Right lobe of liver (tissue), 6 donors: ENCODE measurements around the gene CFL1. TPM values are rescaled to one million over a fixed set of nuclear protein-coding genes. Genes with fewer than 3 reads are reported as not detected.

Experiments used
- ATAC-seq, 4 donors: fragments of 200-7000 bp; cut with Tn5 transposase; one replicate each; pipeline ENCODE4 v1.9.1; 2020; ENCODE audit warnings: mild to moderate bottlenecking in 4 of 4, moderate library complexity in 4 of 4
- DNase-seq, 3 donors: peaks; one replicate each; pipeline ENCODE4 v3.0.0-alpha.2; 2020
- H3K27ac ChIP-seq, 3 donors: fragments of 200-600 bp; one replicate each; pipeline ENCODE4 v1.8.0; 2022
- H3K27me3 ChIP-seq, 2 donors: fragments of 200-600 bp; one replicate each; pipeline ENCODE4 v1.8.0; 2022
- H3K36me3 ChIP-seq, 4 donors: fragments of 200-600 bp; sonication (generic) in 1 of 4; one replicate each; pipeline versions ENCODE4 v1.5.1 to v1.8.0; 2017 to 2022; ENCODE audit warnings: control low read depth in 1 of 4
- H3K4me1 ChIP-seq, 4 donors: fragments of 200-600 bp; sonication (generic) in 1 of 4; one replicate each; pipeline versions ENCODE4 v1.5.1 to v1.8.0; 2017 to 2022; ENCODE audit warnings: control low read depth in 1 of 4
- H3K4me3 ChIP-seq, 3 donors: fragments of 200-600 bp; one replicate each; pipeline ENCODE4 v1.8.0; 2022
- H3K9me3 ChIP-seq, 4 donors: fragments of 200-600 bp; sonication (generic) in 1 of 4; one replicate each; pipeline versions ENCODE4 v1.5.1 to v1.8.0; 2017 to 2022; ENCODE audit warnings: control low read depth in 1 of 4
- POLR2A ChIP-seq: fragments of 450-650 bp; IDR thresholded peaks from one replicate; pipeline ENCODE4 v1.6.1; 2017; ENCODE audit warnings: antibody characterized with exemption, mild to moderate bottlenecking
- WGBS: methylation state at CpG from one replicate; pipeline ENCODE4 v1.1.6; 2018; ENCODE audit warnings: low coverage, low lambda C conversion rate; ENCODE audit not compliant: insufficient coverage; ENCODE audit errors: missing lambda C conversion rate; 5-methylcytosine and 5-hydroxymethylcytosine counted together
- intact Hi-C, 2 donors: fragments of 100-400 bp; cut with DNase I; formaldehyde crosslinking; loops; one replicate each; pipeline versions ENCODE4 v1.11.2 to v1.14.1; 2022
- total RNA-seq, 6 experiments: library from RNA; depleted of rRNA in 2 of 6; stranded (reverse); fragments of >200 nt in 2 of 6; fragmentation: NEBNext Ultra II Directional in 3 of 6; extraction: Animal tissue kit (Norgen Biotek cat#: 25700) in 3 of 6; gene quantifications; one replicate each; pipeline versions ENCODE4 v1.1.0 to v1.2.4, GENCODE V29; 2016 to 2023
- TF ChIP-seq, protein P1 (sequence below), 4 donors: fragments of 200-600 bp in 3 of 4; fragments of 450-650 bp in 1 of 4; IDR thresholded peaks; one replicate each; pipeline versions ENCODE4 v1.5.1 to v1.8.0; 2016 to 2022; ENCODE audit warnings: antibody characterized with exemption in 4 of 4, mild to moderate bottlenecking in 2 of 4
- donor health status: DM: no; HTN: yes; CAD: no.
- donor health status: DM: no; HTN: no; CAD: no.
- donor health status: DM: no; HTN: no; CAD: no.
- donor health status: DM: no; HTN: yes; CAD: no.
- donor health status: DM: no; HTN: yes; CAD: no.

CFL1 gene
- total RNA-seq, 6 experiments from 2014 or later: 219 to 503 (median 313) TPM

DNA sequence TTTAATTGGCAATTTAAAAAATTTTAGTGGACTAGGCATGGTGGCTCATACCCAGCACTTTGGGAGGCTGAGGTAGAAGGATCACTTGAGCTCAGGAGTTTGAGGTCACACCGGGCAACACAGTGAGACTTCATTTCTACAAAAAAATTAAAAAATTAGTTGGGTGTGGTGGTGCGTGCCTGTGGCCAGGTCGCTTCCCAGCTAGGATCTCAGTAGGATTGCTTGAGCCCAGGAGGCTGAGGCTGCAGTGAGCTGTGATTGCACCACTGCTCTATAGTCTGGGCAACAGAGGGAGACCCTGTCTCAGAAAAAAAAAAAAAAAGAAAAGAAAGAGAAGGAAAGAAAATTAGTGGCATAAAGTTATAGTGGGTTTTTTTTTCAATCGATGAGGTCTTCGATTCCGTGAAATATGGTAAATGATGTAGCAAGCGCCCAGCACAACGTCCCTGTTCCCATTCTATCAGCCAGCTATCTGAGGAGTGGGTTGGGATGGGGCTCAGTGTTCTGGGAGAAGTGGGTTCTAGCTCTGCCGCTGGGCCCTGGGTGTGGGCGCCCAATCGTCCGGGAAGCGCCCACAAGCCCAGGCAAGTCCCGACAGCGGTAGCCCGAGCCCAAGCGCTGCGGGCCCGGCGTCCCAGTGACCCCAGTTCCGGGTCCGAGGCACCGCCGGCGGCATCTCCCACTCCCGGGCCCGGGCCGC, 40.8 kb upstream of the CFL1 start:
- DNase-seq: no peak
- H3K36me3 ChIP-seq: no peaks in the 10 kb centered on the region
- no peak overlapping the region for H3K27ac ChIP-seq
- ATAC-seq: no peak
- H3K27me3 ChIP-seq: no peaks in the 10 kb centered on the region
- peaks cover 0 to 9% (median 3%) of the 10 kb centered on the region in 4 donors for H3K4me1 ChIP-seq
- H3K4me3 ChIP-seq: peak overlapping the region; percentile 40 to 49 (median 47)
- no peaks in the 10 kb centered on the region for H3K9me3 ChIP-seq
- 80% methylated on average over 8 of the region's 28 CpGs for WGBS
- no peak for TF ChIP-seq POLR2A
- TF ChIP-seq, protein P1, sequence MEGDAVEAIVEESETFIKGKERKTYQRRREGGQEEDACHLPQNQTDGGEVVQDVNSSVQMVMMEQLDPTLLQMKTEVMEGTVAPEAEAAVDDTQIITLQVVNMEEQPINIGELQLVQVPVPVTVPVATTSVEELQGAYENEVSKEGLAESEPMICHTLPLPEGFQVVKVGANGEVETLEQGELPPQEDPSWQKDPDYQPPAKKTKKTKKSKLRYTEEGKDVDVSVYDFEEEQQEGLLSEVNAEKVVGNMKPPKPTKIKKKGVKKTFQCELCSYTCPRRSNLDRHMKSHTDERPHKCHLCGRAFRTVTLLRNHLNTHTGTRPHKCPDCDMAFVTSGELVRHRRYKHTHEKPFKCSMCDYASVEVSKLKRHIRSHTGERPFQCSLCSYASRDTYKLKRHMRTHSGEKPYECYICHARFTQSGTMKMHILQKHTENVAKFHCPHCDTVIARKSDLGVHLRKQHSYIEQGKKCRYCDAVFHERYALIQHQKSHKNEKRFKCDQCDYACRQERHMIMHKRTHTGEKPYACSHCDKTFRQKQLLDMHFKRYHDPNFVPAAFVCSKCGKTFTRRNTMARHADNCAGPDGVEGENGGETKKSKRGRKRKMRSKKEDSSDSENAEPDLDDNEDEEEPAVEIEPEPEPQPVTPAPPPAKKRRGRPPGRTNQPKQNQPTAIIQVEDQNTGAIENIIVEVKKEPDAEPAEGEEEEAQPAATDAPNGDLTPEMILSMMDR (IDR thresholded peaks at IDR 0.05): no peak
- intact Hi-C loops: no loop called here

DNA sequence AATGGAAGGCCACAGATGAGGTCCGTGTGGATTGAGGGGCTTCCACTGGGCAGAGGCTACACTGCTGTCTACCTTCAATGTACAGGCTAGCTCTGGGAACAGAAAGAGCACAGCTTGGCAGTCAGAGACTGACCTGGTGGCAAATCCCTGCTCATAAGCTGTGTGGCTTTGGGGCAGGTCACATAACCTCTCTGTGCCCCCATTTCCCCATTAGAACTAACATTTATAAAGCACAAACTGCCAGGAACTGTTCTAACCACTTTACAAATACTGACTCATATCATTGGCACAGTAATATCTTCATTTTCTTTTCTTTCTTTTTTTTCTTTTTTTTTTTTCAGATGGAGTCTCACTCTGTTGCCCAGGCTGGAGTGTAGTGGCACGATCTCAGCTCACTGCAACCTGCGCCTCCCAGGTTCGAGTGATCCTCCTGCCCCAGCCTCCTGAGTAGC, 39.1 kb upstream of the CFL1 start:
- H3K27ac ChIP-seq: no peak overlapping the region
- ATAC-seq (no peak), DNase-seq (no peak)
- H3K9me3 ChIP-seq: no peaks in the 10 kb centered on the region
- no peaks in the 10 kb centered on the region for H3K36me3 ChIP-seq
- WGBS: 94% methylated on average over 3 of the region's 4 CpGs
- TF ChIP-seq POLR2A: no peak
- TF ChIP-seq, protein P1 (IDR thresholded peaks at IDR 0.05): no peak
- H3K4me3 ChIP-seq: no peak overlapping the region
- intact Hi-C loops: no loop called here
- peaks cover 0 to 9% (median 3%) of the 10 kb centered on the region in 4 donors for H3K4me1 ChIP-seq
- H3K27me3 ChIP-seq: no peaks in the 10 kb centered on the region

DNA sequence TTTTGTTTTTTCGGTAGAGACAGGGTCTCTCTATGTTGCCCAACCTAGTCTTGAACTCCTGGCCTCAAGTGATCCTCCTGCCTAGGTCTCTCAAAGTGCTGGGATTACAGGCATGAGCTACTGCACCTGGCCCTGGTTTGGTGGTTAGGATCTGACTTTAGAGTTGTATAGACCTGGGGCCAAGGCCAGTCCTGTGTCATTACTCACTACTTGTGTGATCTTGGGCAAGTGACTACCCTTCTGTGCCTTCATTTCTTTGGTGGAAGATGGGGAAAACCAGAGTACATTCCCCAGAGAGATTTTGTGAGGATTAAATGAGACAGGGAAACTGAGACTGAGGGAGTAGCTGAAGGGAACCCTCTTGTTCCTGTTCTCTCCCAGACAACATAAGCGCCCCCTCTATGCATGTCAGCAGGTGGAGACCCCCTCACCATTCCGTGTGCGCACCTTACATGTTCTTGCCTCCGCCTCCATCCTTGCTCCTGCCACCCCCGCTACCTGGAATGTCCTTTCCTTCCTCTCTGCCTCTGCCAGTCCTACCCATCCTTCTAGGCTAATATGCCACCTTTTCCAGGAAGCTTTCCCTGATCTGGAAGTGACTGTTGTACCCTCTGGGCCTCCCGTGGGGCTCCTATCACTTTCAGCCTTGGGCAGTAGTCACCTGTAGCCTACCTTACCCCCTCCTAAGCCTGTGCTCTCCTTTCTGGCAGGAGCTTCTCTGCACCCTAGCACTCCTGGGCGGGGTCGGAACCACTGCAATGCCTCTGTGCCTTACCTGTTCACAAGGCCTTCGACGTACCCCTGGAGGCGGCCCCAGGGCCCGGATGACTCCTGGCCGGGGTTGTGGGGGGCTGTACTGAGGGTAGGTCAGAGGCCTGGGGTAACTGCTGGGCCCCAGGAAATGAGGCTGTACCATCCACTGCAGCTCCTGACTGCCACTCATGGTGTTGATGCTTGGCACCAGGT, 38.3 kb upstream of the CFL1 start:
- H3K27me3 ChIP-seq: no peaks in the 10 kb centered on the region
- H3K9me3 ChIP-seq: no peaks in the 10 kb centered on the region
- peaks cover 0 to 13% (median 3%) of the 10 kb centered on the region in 4 donors for H3K4me1 ChIP-seq
- no peak overlapping the region for H3K4me3 ChIP-seq
- 90% methylated on average over 9 of the region's 14 CpGs for WGBS
- no peak for TF ChIP-seq POLR2A
- TF ChIP-seq, protein P1 (IDR thresholded peaks at IDR 0.05): no peak
- ATAC-seq (no peak), DNase-seq (no peak)
- no peak overlapping the region for H3K27ac ChIP-seq
- intact Hi-C loops: no loop called here
- no peaks in the 10 kb centered on the region for H3K36me3 ChIP-seq

DNA sequence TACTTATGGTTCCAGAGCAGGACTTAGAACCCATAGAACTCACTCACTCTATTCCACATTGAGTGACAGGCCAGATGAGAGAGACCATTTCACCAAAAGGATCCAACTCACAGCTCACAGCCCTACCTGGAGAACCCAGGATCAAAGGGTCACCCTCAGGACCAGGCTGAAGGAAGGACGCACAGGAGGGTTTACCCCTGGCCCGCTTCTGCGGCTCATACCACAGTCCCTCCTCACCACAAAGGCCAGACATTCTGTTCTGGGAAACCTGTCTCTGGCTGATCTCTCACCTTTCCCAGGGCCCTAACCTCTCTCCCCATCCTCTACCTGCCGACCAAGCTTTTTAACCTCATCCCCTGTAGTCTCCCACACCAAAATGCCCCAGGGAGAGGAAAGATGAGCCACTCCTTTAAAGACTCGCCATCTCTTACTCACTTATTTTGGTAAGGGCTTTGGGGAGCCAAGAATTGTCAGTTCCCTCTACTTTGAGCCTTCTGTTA, 37.6 kb upstream of the CFL1 start:
- DNase-seq: no peak
- H3K36me3 ChIP-seq: no peaks in the 10 kb centered on the region
- H3K9me3 ChIP-seq: no peaks in the 10 kb centered on the region
- H3K4me3 ChIP-seq: no peak overlapping the region
- WGBS: 83% methylated on average over 4 of the region's 5 CpGs
- H3K27me3 ChIP-seq: no peaks in the 10 kb centered on the region
- no peak overlapping the region for H3K27ac ChIP-seq
- peaks cover 0 to 19% (median 3%) of the 10 kb centered on the region in 4 donors for H3K4me1 ChIP-seq
- no peak for ATAC-seq
- TF ChIP-seq, protein P1 (IDR thresholded peaks at IDR 0.05): no peak
- no peak for TF ChIP-seq POLR2A
- intact Hi-C loops: no loop called here
